B cell (primary cell): ENCODE measurements around the gene NUDT4. TPM values are rescaled to one million over a fixed set of nuclear protein-coding genes. Genes with fewer than 3 reads are reported as not detected.

Source experiments
- ATAC-seq: fragments of 200-7000 bp; cut with Tn5 transposase; one replicate; pipeline ENCODE4 v1.10.0; 2021; ENCODE audit warnings: low read depth, mild to moderate bottlenecking, moderate number of reproducible peaks, moderate library complexity
- CTCF ChIA-PET: fragments of 350-600 bp; sonication (Branson Sonifier 250); formaldehyde crosslinking; loops from one replicate; lab custom pipeline; 2021; ENCODE audit warnings: antibody characterized with exemption, inconsistent platforms; lab: Charles Lee
- POLR2A ChIA-PET: fragments of 350-600 bp; sonication (Branson Sonifier 250); formaldehyde crosslinking; loops from one replicate; lab custom pipeline; 2021; ENCODE audit warnings: antibody characterized with exemption; lab: Charles Lee
- DNase-seq: peaks from one replicate; pipeline ENCODE4 v3.0.0; 2013
- H2AFZ ChIP-seq: 2 replicates; pipeline ENCODE4 v1.6.1; 2012; ENCODE audit warnings: mild to moderate bottlenecking, low read depth, low read length; ENCODE audit not compliant: insufficient read depth, poor library complexity, severe bottlenecking
- H3K27ac ChIP-seq, 2 donors: 1 replicate in 1 of 2; 2 replicates in 1 of 2; pipeline ENCODE4 v1.5.1; 2012 to 2013; ENCODE audit warnings: low read length in 2 of 2, mild to moderate bottlenecking in 2 of 2, moderate library complexity in 1 of 2
- H3K27me3 ChIP-seq, 4 experiments: fragments of 200-600 bp in 1 of 4; sonication (generic) in 1 of 4; replicated peaks in 1 of 4; 1 replicate in 2 of 4; 2 replicates in 2 of 4; pipeline versions ENCODE4 v1.6.1 to v1.7.0; 2013 to 2016; ENCODE audit warnings: low read length in 3 of 4, mild to moderate bottlenecking in 2 of 4, mixed read lengths in 1 of 4, moderate library complexity in 1 of 4; ENCODE audit not compliant: insufficient read depth in 4 of 4, control insufficient read depth in 3 of 4; ENCODE audit errors: control extremely low read depth in 1 of 4
- H3K36me3 ChIP-seq, 2 experiments: replicated peaks in 1 of 2; 1 replicate in 1 of 2; 2 replicates in 1 of 2; pipeline versions ENCODE4 v1.6.1 to v1.7.1; 2013; ENCODE audit warnings: low read length in 1 of 2; ENCODE audit not compliant: insufficient read depth in 2 of 2, control insufficient read depth in 1 of 2; ENCODE audit errors: control extremely low read depth in 1 of 2, extremely low read depth in 1 of 2
- H3K4me1 ChIP-seq, 2 donors: fragments of 200-600 bp in 1 of 2; sonication (generic) in 1 of 2; 1 replicate in 1 of 2; 2 replicates in 1 of 2; pipeline versions ENCODE4 v1.5.1 to v1.6.1; 2013 to 2017; ENCODE audit warnings: low read length in 2 of 2; ENCODE audit not compliant: control insufficient read depth in 2 of 2, insufficient read depth in 2 of 2
- H3K4me2 ChIP-seq: replicated peaks from 2 replicates; pipeline ENCODE3; 2012; ENCODE audit warnings: mild to moderate bottlenecking, low read depth, low read length; ENCODE audit not compliant: poor library complexity, severe bottlenecking
- H3K4me3 ChIP-seq, 5 experiments: fragments of 200-600 bp in 1 of 5; sonication (generic) in 1 of 5; 1 replicate in 3 of 5; 2 replicates in 2 of 5; pipeline versions ENCODE4 v1.5.1 to v1.7.0; 2011 to 2016; ENCODE audit warnings: low read length in 4 of 5, mild to moderate bottlenecking in 4 of 5, low read depth in 2 of 5, control low read depth in 1 of 5, moderate library complexity in 1 of 5; ENCODE audit not compliant: insufficient read depth in 1 of 5; ENCODE audit errors: control extremely low read depth in 1 of 5, extremely low read depth in 1 of 5
- H3K79me2 ChIP-seq: fragments of 200-600 bp; sonication (generic); one replicate; pipeline ENCODE4 v1.6.0; 2016; ENCODE audit warnings: low read length; ENCODE audit not compliant: control insufficient read depth, insufficient read depth
- H3K9ac ChIP-seq: fragments of 200-600 bp; sonication (generic); 2 replicates; pipeline ENCODE4 v1.6.1; 2017; ENCODE audit warnings: mild to moderate bottlenecking, low read length, moderate library complexity
- H3K9me3 ChIP-seq, 3 donors: one replicate each; pipeline versions ENCODE4 v1.6.1 to v1.7.1; 2013; ENCODE audit warnings: low read length in 2 of 3; ENCODE audit not compliant: control insufficient read depth in 2 of 3, insufficient read depth in 1 of 3; ENCODE audit errors: control extremely low read depth in 1 of 3
- H4K20me1 ChIP-seq: 2 replicates; pipeline ENCODE4 v1.6.0; 2012; ENCODE audit warnings: mild to moderate bottlenecking, low read length; ENCODE audit not compliant: insufficient read depth, control insufficient read depth, poor library complexity, severe bottlenecking
- H3K27ac Mint-ChIP-seq: one replicate; pipeline ENCODE4 v1.8.0; 2021; ENCODE audit warnings: mixed read lengths
- H3K27me3 Mint-ChIP-seq: one replicate; pipeline ENCODE4 v1.8.0; 2021; ENCODE audit warnings: mixed read lengths
- H3K4me1 Mint-ChIP-seq: one replicate; pipeline ENCODE4 v1.8.0; 2021; ENCODE audit warnings: mixed read lengths
- H3K4me3 Mint-ChIP-seq: one replicate; pipeline ENCODE4 v1.8.0; 2021; ENCODE audit warnings: mixed read lengths
- H3K9me3 Mint-ChIP-seq: one replicate; pipeline ENCODE4 v1.8.0; 2022; ENCODE audit warnings: mixed read lengths; ENCODE audit not compliant: insufficient read depth
- CTCF ChIP-seq: fragments of 200-600 bp; IDR thresholded peaks from one replicate; pipeline ENCODE4 v1.8.0; 2022; ENCODE audit warnings: antibody characterized with exemption, mild to moderate bottlenecking
- EZH2 ChIP-seq: IDR thresholded peaks from 2 replicates; pipeline ENCODE4 v1.6.1; 2012; ENCODE audit warnings: borderline replicate concordance, low read depth, mild to moderate bottlenecking, moderate library complexity, low read length; ENCODE audit not compliant: insufficient read depth, poor library complexity, severe bottlenecking
- WGBS: methylation state at CpG from one replicate; pipeline ENCODE4 v1.1.5; 2013; ENCODE audit warnings: missing lambda C conversion rate; ENCODE audit not compliant: insufficient coverage; 5-methylcytosine and 5-hydroxymethylcytosine counted together
- intact Hi-C: fragments of 100-400 bp; cut with micrococcal nuclease; formaldehyde crosslinking; loops from one replicate; pipeline ENCODE4 v1.10.0; 2022
- polyA plus RNA-seq: library from polyadenylated mRNA; depleted of rRNA; stranded (reverse); fragments of >200 nt; gene quantifications from 2 replicates; pipeline ENCODE4 v1.2.3, GENCODE V29; 2012
- total RNA-seq, 2 donors: library from RNA; stranded (reverse); fragments of 120-200 nt in 1 of 2; gene quantifications; 1 replicate in 1 of 2; 2 replicates in 1 of 2; pipeline versions ENCODE4 v1.2.3 to v1.2.4, GENCODE V29; 2013 to 2022

Gene NUDT4
- total and polyA plus RNA-seq, 2 donors (not counting 1 experiment from before 2014, with no cell fraction given), result 18.3 to 56.8 TPM

- POLR2A ChIA-PET, result no interaction called here
- peaks cover 21% of the 10 kb centered on the region for H3K4me1 Mint-ChIP-seq
- intact Hi-C loops, result no loop called here
- Histone ChIP-seq H3K4me3 (no peak overlapping the region), H3K79me2 (no peaks in the 10 kb centered on the region), H3K9me3 (no peaks in the 10 kb centered on the region), H3K27me3 (no peaks in the 10 kb centered on the region), H3K4me2 (no peak overlapping the region), H3K9ac (no peak overlapping the region), H3K4me1 (peaks cover 17 to 23% of the 10 kb centered on the region in 2 donors), H2AFZ (no peak overlapping the region), H3K36me3 (no peaks in the 10 kb centered on the region), H4K20me1 (no peaks in the 10 kb centered on the region), H3K27ac (no peak overlapping the region)
- 74% methylated on average over 4 of the region's 4 CpGs for WGBS
- no peaks in the 10 kb centered on the region for H3K9me3 Mint-ChIP-seq
- DNase-seq, result no peak
- no peak for ATAC-seq
- CTCF ChIA-PET, result no interaction called here
- TF ChIP-seq CTCF, result no peak
- H3K27me3 Mint-ChIP-seq, result no peaks in the 10 kb centered on the region
- peak overlapping the region; percentile 8 for H3K27ac Mint-ChIP-seq
- H3K4me3 Mint-ChIP-seq, result no peak overlapping the region
These were observed 70.0 kb downstream of the NUDT4 start for GRCh38 chr12:93447555-93448290.

GRCh38 chr12:93448796-93449195 is 71.1 kb downstream of the NUDT4 start:
- Mint-ChIP-seq H3K27ac (no peak overlapping the region), H3K27me3 (no peaks in the 10 kb centered on the region), H3K4me1 (peaks cover 20% of the 10 kb centered on the region), H3K4me3 (no peak overlapping the region), H3K9me3 (no peaks in the 10 kb centered on the region)
- peak; percentile 12 for ATAC-seq
- Histone ChIP-seq H2AFZ (no peak overlapping the region), H3K9ac (no peak overlapping the region), H3K36me3 (no peaks in the 10 kb centered on the region), H3K4me2 (peak overlapping the region; percentile 52), H3K4me3 (peak overlapping the region in 1 of 5 experiments; percentile 8), H3K9me3 (no peaks in the 10 kb centered on the region), H3K4me1 (peaks cover 14 to 20% of the 10 kb centered on the region in 2 donors), H4K20me1 (no peaks in the 10 kb centered on the region), H3K27ac (peak overlapping the region; percentile 15 to 28), H3K27me3 (no peaks in the 10 kb centered on the region), H3K79me2 (no peaks in the 10 kb centered on the region)
- TF ChIP-seq EZH2 (no peak), CTCF (no peak)
- WGBS, result 47% methylated on average over 5 of the region's 5 CpGs
- intact Hi-C loops, result no loop called here
- ChIA-PET CTCF (interaction anchor here (1.0 to 1.5 kb wide), 2 partner anchors 17 to 29 kb away, joined by 3 to 6 read pairs; no protein-coding TSS in a partner anchor), POLR2A (no interaction called here)
- no peak for DNase-seq
